ENCODE data around the gene C2orf78. TPM values are rescaled to one million over a fixed set of nuclear protein-coding genes. Genes with fewer than 3 reads are reported as not detected.

Gene C2orf78
- total RNA-seq, 1 donor from 2014 or later: not detected

DNA sequence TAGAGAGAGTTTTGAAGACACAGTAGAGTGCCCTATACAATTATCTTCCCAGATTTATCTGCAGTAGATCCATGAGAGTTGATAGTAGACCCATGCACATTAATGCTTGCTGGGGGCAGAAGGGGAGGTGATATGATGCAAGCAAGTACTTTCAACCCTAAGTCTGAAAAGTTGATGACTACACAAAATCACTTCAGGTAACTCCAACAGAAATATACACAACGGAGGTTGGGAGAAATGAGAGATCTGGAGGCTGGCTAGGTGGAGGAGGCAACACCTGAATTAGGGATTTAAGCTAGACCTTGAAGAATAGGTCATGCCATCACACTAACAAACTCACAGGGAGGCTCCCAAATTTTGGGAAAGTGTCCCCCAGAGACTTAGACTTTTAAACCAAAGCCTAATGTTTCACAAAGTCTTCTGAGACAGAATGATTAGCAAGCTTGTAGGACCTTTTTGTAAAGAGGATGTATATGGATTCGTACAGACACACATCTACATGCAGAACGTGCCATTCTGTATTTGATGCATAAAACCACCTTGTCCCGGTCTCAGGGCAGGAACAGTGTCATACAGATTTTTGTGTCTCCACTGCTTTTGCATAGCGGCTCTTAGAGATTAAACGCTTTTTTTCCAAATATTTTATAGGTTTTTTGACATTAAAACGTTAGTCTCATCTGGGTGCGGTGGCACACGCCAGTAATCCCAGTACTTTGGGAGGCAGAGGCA is 43.8 kb downstream of the C2orf78 start:
- no peak overlapping the region for H3K4me3 ChIP-seq (ENCODE audit: low read depth, low read length)
- DNase-seq (ENCODE audit: low read depth): no peak

DNA sequence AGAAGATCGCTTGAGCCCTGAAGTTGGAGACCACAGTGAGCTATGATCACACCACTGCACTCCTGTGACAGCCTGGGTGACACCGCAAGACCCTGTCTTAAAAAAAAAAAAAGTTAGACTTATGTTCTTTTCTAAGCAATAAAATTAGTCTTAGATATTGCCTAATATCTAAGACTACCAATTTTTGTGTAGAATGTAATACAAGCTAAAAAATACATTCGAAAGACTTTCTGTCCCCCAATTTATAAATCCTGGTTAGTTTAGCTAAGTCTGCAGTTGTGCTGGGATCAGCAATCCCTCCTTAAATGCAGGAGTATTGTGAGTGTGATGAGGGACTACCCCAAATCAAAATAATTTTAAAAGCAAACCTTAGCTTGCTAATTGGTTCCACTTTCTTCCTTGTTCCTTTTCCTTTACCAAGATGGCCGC is 44.4 kb downstream of the C2orf78 start:
- TF ChIP-seq, protein P1, sequence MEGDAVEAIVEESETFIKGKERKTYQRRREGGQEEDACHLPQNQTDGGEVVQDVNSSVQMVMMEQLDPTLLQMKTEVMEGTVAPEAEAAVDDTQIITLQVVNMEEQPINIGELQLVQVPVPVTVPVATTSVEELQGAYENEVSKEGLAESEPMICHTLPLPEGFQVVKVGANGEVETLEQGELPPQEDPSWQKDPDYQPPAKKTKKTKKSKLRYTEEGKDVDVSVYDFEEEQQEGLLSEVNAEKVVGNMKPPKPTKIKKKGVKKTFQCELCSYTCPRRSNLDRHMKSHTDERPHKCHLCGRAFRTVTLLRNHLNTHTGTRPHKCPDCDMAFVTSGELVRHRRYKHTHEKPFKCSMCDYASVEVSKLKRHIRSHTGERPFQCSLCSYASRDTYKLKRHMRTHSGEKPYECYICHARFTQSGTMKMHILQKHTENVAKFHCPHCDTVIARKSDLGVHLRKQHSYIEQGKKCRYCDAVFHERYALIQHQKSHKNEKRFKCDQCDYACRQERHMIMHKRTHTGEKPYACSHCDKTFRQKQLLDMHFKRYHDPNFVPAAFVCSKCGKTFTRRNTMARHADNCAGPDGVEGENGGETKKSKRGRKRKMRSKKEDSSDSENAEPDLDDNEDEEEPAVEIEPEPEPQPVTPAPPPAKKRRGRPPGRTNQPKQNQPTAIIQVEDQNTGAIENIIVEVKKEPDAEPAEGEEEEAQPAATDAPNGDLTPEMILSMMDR (IDR thresholded peaks at IDR 0.05; ENCODE audit: insufficient read depth, low read length, poor library complexity, severe bottlenecking): no peak
- Histone ChIP-seq H3K27me3 (ENCODE audit: control insufficient read depth, insufficient read depth, low read length) (no peaks in the 10 kb centered on the region), H3K36me3 (ENCODE audit: control insufficient read depth, insufficient read depth, low read length) (no peaks in the 10 kb centered on the region), H3K4me3 (ENCODE audit: low read depth, low read length) (peak overlapping the region; percentile 26)
- no peak for DNase-seq (ENCODE audit: low read depth)

More for the DNA sequence above, 43.8 kb downstream of the C2orf78 start:
- TF ChIP-seq, protein P1 (IDR thresholded peaks at IDR 0.05; ENCODE audit: insufficient read depth, low read length, poor library complexity, severe bottlenecking): no peak
- no peaks in the 10 kb centered on the region for H3K27me3 ChIP-seq (ENCODE audit: control insufficient read depth, insufficient read depth, low read length)
- H3K36me3 ChIP-seq (ENCODE audit: control insufficient read depth, insufficient read depth, low read length): no peaks in the 10 kb centered on the region

DNA sequence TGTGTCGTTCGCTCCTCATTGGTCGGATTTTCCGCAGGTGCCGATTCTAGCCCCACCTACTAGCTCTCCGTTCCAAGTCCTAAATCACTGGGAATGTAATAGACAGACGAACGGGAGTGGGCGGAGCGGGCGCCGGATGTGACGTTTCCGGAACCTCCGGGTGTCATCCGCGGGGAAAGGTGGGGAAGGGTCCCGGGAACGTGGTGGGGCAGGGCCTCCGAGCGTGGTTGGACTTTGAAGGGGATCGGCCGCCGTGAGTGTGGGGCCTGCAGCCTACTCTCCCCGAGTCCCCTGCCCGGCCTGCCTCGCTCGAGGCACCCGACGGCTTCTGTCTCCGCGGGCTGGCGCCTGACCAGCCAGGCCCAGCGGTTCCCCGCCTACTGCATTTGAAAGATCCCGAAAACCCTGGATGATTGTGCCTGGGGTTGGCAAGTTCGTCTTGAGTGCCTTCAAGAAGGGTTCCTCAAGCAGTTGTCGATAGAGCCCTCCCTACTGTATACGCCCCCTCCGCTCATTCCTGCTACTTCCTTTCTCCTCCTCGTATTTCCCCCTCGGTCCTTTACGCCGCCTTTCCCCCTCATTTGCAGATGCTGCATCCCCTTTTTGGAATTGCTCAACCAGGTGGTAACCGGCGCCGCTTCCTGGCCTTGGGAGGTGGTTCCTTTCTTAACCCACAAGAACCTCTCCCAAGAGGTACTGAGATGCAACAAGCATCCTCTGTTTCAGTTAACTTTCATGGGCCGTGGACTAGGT is 45.0 kb downstream of the C2orf78 start, which contains the start of gene STAMBP:
Gene STAMBP, plus strand, starts transcription at position 144 of the 753 bp plus-strand sequence. CDS start 1,896 bp downstream, outside the sequence.
- H3K36me3 ChIP-seq (ENCODE audit: control insufficient read depth, insufficient read depth, low read length): peaks cover 2% of the 10 kb centered on the region
- DNase-seq (ENCODE audit: low read depth): peak; percentile 89
- TF ChIP-seq, protein P1 (IDR thresholded peaks at IDR 0.05; ENCODE audit: insufficient read depth, low read length, poor library complexity, severe bottlenecking): no peak
- no peaks in the 10 kb centered on the region for H3K27me3 ChIP-seq (ENCODE audit: control insufficient read depth, insufficient read depth, low read length)
- H3K4me3 ChIP-seq (ENCODE audit: low read depth, low read length): peak within 1 kb of the TSS; percentile 71

DNA sequence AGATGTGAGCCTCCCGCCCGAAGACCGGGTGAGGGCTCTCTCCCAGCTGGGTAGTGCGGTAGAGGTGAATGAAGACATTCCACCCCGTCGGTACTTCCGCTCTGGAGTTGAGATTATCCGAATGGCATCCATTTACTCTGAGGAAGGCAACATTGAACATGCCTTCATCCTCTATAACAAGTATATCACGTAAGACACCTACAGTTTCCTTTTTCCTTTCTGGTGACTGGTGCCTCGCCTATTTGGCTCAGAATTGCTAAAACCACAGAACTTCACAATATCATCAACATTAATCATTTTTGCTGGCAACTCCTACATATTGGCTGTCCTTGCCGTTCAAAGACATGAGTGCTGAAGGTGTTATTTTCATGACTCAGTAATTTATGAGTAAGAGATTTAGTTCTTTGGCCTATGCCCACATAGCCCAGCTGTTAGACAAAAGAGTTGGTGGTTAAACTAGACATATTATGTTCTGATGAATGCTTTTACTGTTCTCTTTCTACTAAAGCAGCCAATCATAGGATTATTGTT is 47.0 kb downstream of the C2orf78 start:
- Histone ChIP-seq H3K27me3 (ENCODE audit: control insufficient read depth, insufficient read depth, low read length) (no peaks in the 10 kb centered on the region), H3K36me3 (ENCODE audit: control insufficient read depth, insufficient read depth, low read length) (peaks cover 2% of the 10 kb centered on the region), H3K4me3 (ENCODE audit: low read depth, low read length) (no peak overlapping the region)
- TF ChIP-seq, protein P1 (IDR thresholded peaks at IDR 0.05; ENCODE audit: insufficient read depth, low read length, poor library complexity, severe bottlenecking): no peak
- DNase-seq (ENCODE audit: low read depth): peak; percentile 81

DNA sequence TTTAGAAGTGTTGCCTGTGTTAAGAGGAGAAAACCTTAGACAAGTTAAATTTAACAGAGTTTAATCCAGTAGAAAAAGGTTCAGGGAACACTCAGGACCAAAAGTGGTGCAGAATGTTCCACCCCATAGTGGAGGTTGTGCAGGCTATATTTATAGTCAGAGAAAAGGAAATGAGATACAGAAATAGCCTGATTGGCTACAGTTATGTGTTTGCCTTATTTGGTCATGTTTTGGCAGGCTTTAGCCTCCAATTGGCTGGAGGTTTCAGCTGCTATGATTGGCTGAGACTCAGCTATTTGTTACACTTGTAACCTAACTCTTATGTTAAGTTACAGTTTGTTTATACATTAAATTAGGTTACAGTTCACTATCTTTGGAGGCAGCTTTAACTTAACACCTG is 48.9 kb downstream of the C2orf78 start:
- Histone ChIP-seq H3K4me3 (ENCODE audit: low read depth, low read length) (no peak overlapping the region), H3K27me3 (ENCODE audit: control insufficient read depth, insufficient read depth, low read length) (no peaks in the 10 kb centered on the region), H3K36me3 (ENCODE audit: control insufficient read depth, insufficient read depth, low read length) (peaks cover 2% of the 10 kb centered on the region)
- no peak for DNase-seq (ENCODE audit: low read depth)
- TF ChIP-seq, protein P1 (IDR thresholded peaks at IDR 0.05; ENCODE audit: insufficient read depth, low read length, poor library complexity, severe bottlenecking): no peak

Measured in kidney epithelial cell (primary cell).